ENCODE measurements around the gene ITGAX. TPM values are rescaled to one million over a fixed set of nuclear protein-coding genes. Genes with fewer than 3 reads are reported as not detected.

ITGAX gene
- total and polyA plus RNA-seq, 2 of the 8 experiments (the other 6 are each of a cell fraction or from before 2014, with no cell fraction given) = 0.30 TPM; not detected in 1

- H3K4me1 ChIP-seq (replicated peaks in 1 of 4; ENCODE audit: control insufficient read depth in 3 of 4, insufficient read depth in 4 of 4, low read length in 3 of 4) = no peaks in the 10 kb centered on the region
- WGBS, 2 experiments (ENCODE audit: extremely low coverage in 1 of 2, insufficient coverage in 1 of 2, insufficient read length in 1 of 2, insufficient replicate concordance in 2 of 2, low coverage in 1 of 2, low lambda C conversion rate in 2 of 2, missing lambda C conversion rate in 1 of 2) = 93% methylated on average over 9 of the region's 9 CpGs; no CpG with 5 or more reads in 1 of the 2 experiments
- H3K79me1 ChIP-seq (ENCODE audit: low read depth, low read length) = no peaks in the 10 kb centered on the region
- no peak overlapping the region for H3K56ac ChIP-seq (replicated peaks; ENCODE audit: insufficient read length, low read depth, low read length)
- H3K27me3 ChIP-seq (replicated peaks in 1 of 4; ENCODE audit: control insufficient read depth in 3 of 4, extremely low read depth in 1 of 4, insufficient read depth in 3 of 4, low read length in 3 of 4) = no peaks in the 10 kb centered on the region
- no peak overlapping the region for H3K4ac ChIP-seq (replicated peaks; ENCODE audit: insufficient read length, low read depth, low read length)
- no peak overlapping the region for H2BK20ac ChIP-seq (ENCODE audit: low read length)
- no peak overlapping the region for H3K9ac ChIP-seq (replicated peaks in 1 of 4; ENCODE audit: extremely low read depth in 1 of 4, low read depth in 3 of 4, low read length in 3 of 4)
- CTCF ChIA-PET (ENCODE audit: partially characterized antibody) = no interaction called here
- H3K36me3 ChIP-seq (ENCODE audit: control insufficient read depth in 2 of 4, insufficient read depth in 4 of 4, low read length in 3 of 4) = no peaks in the 10 kb centered on the region
- no peaks in the 10 kb centered on the region for H4K20me1 ChIP-seq (replicated peaks in 1 of 2; ENCODE audit: control insufficient read depth in 1 of 2, insufficient read depth in 2 of 2, low read length in 2 of 2)
- H2BK5ac ChIP-seq (ENCODE audit: low read depth, low read length) = no peak overlapping the region
- no peak overlapping the region for H2AFZ ChIP-seq (ENCODE audit: low read length)
- H3K4me2 ChIP-seq (ENCODE audit: insufficient read depth in 1 of 2, low read depth in 2 of 2, low read length in 2 of 2) = no peak overlapping the region
- H2BK15ac ChIP-seq (ENCODE audit: low read length) = no peak overlapping the region
- POLR2A ChIA-PET (ENCODE audit: partially characterized antibody) = no interaction called here
- no peaks in the 10 kb centered on the region for H3K79me2 ChIP-seq (ENCODE audit: control insufficient read depth in 1 of 2, insufficient read depth in 2 of 2, low read length in 2 of 2)
- no peak overlapping the region for H3K18ac ChIP-seq (ENCODE audit: extremely low read depth, low read length)
- H4K8ac ChIP-seq (ENCODE audit: extremely low read depth, insufficient read depth, low read length) = no peak overlapping the region; the same call in 1 of the 2 replicates
- H3K23ac ChIP-seq (ENCODE audit: insufficient read length) = no peak overlapping the region
- no peaks in the 10 kb centered on the region for H3K9me3 ChIP-seq (ENCODE audit: insufficient read depth in 2 of 2, low read depth in 1 of 2, low read length in 1 of 2)
- H2BK12ac ChIP-seq (ENCODE audit: low read depth, low read length) = no peak overlapping the region
- no peak overlapping the region for H3K14ac ChIP-seq (ENCODE audit: insufficient read length)
- H4K91ac ChIP-seq (replicated peaks; ENCODE audit: insufficient read length, low read length) = no peak overlapping the region
- no peak overlapping the region for H4K5ac ChIP-seq (ENCODE audit: insufficient read length, low read depth, low read length)
- no peak for FAIRE-seq
- no peak for DNase-seq (ENCODE audit: low read depth in 1 of 2, low spot score in 2 of 2)
- no peak overlapping the region for H2AK5ac ChIP-seq (ENCODE audit: low read depth, low read length)
- H3K4me3 ChIP-seq (ENCODE audit: extremely low read depth in 1 of 4, insufficient read depth in 2 of 4, low read depth in 3 of 4, low read length in 4 of 4) = no peak overlapping the region
- H2BK120ac ChIP-seq (replicated peaks; ENCODE audit: low read depth, low read length) = no peak overlapping the region
- peaks cover 2% of the 10 kb centered on the region; the same call in 1 of the 2 replicates for H3K23me2 ChIP-seq (ENCODE audit: low read depth, low read length)
- H3K27ac ChIP-seq (ENCODE audit: low read depth, low read length) = no peak overlapping the region
- TF ChIP-seq RXRA (IDR thresholded peaks at IDR 0.05; ENCODE audit: insufficient read depth, low read depth, low read length) = no peak
- TF ChIP-seq POLR2AphosphoS5 (IDR thresholded peaks at IDR 0.05; ENCODE audit: low read depth, low read length) = no peak
- no peak for TF ChIP-seq JUN (IDR thresholded peaks at IDR 0.05; ENCODE audit: low read depth, low read length)
- no peak for TF ChIP-seq GTF2F1 (IDR thresholded peaks at IDR 0.05; ENCODE audit: borderline replicate concordance, low read depth, low read length)
- TF ChIP-seq CREB1 (IDR thresholded peaks at IDR 0.05) = no peak
- no peak for TF ChIP-seq RAD21 (IDR thresholded peaks at IDR 0.05 in 1 of 2, conservative IDR thresholded peaks at IDR 0.05 in 1 of 2; ENCODE audit: low read depth in 2 of 2, low read length in 2 of 2)
- TF ChIP-seq TEAD4 (IDR thresholded peaks at IDR 0.05; ENCODE audit: low read depth, low read length) = no peak
- no peak for TF ChIP-seq EZH2 (IDR thresholded peaks at IDR 0.05; ENCODE audit: low read depth, low read length, severe bottlenecking)
Observed at GRCh38 chr16:31410082-31410481, 55.1 kb downstream of the ITGAX start.

All from H1 (cell line).